ENCODE data around the gene KRTAP5-6. TPM values are rescaled to one million over a fixed set of nuclear protein-coding genes. Genes with fewer than 3 reads are reported as not detected.

The KRTAP5-6 gene
- polyA plus RNA-seq, 1 donor (not counting 4 experiments of a cell fraction or from before 2014, with no cell fraction given) = not detected

DNA sequence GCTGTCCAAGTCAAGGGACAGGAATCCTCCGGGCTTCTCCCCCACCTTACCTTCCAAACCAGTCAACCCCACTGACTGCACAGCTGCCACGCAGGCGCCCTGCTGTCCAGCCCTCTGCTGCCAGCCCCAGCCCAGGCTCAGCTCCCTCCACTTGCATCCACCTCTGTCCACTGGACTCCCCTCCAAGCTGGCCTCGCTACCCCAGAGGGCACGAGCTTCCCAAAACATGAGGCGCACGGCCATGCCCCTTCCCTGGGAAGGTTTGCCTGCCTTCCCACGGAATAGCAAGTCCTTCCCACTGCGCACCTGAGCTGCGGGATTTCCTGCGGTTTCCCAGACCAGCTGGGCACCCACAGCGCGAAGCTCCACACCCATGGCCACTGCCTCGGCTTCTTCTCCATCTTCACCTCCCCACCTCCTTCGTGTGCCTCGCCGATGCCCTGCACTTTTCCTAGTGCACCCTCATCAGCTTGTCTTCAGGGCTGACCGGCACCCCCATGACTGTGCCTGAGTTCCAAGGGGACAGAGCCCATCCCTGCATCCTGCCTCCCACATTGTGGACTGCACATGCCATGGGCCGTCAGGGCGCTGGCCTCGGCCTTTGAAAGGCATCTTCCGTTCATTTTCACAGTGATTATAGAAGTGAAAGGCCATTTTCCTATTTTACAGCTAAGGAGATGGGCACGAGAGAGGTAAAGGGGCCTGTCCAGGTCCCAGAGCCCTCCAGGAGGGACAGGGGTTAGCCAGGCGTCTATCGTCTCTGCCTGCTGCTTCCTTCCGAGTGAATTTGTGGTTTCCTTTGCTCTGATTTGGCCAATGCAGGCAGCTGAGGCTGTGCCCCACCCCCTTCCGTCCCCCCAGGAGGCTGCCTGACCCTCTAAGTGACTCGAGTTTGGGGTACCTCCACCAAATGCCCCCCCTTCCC, 37.0 kb downstream of the KRTAP5-6 start:
- no peak overlapping the region for H3K4me3 ChIP-seq (ENCODE audit: control insufficient read depth in 2 of 3, extremely low read depth in 1 of 3, insufficient read depth in 2 of 3, low read depth in 1 of 3, low read length in 3 of 3)
- no peak overlapping the region for H3K9ac ChIP-seq (ENCODE audit: control insufficient read depth, extremely low read depth, insufficient read depth, low read length)
- TF ChIP-seq EZH2 (IDR thresholded peaks at IDR 0.05; ENCODE audit: low read length) = no peak
- TF ChIP-seq, protein P1, sequence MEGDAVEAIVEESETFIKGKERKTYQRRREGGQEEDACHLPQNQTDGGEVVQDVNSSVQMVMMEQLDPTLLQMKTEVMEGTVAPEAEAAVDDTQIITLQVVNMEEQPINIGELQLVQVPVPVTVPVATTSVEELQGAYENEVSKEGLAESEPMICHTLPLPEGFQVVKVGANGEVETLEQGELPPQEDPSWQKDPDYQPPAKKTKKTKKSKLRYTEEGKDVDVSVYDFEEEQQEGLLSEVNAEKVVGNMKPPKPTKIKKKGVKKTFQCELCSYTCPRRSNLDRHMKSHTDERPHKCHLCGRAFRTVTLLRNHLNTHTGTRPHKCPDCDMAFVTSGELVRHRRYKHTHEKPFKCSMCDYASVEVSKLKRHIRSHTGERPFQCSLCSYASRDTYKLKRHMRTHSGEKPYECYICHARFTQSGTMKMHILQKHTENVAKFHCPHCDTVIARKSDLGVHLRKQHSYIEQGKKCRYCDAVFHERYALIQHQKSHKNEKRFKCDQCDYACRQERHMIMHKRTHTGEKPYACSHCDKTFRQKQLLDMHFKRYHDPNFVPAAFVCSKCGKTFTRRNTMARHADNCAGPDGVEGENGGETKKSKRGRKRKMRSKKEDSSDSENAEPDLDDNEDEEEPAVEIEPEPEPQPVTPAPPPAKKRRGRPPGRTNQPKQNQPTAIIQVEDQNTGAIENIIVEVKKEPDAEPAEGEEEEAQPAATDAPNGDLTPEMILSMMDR (optimal IDR thresholded peaks at IDR 0.05 in 1 of 3, IDR thresholded peaks at IDR 0.05 in 1 of 3, conservative IDR thresholded peaks at IDR 0.05 in 1 of 3; ENCODE audit: extremely low read depth in 1 of 3, insufficient read depth in 2 of 3, low read length in 3 of 3) = no peak
- no peaks in the 10 kb centered on the region for H3K9me1 ChIP-seq (ENCODE audit: control insufficient read depth, extremely low read depth, insufficient read depth, low read length)
- H3K27me3 ChIP-seq (ENCODE audit: control insufficient read depth, extremely low read depth, insufficient read depth, low read length) = peaks cover 51% of the 10 kb centered on the region
- H2AFZ ChIP-seq (ENCODE audit: control insufficient read depth, low read length) = no peak overlapping the region
- H3K27ac ChIP-seq (ENCODE audit: control insufficient read depth, insufficient read depth, low read length) = no peak overlapping the region
- no peak for DNase-seq (ENCODE audit: low read depth, low spot score)
- dilution Hi-C loops (cut with MboI; ENCODE audit: extremely low pct_ligation_motif_present, low sequenced_read_pairs) = no loop called here
- H3K9me3 ChIP-seq (ENCODE audit: control insufficient read depth, low read depth, low read length) = peaks cover 8% of the 10 kb centered on the region
- no peaks in the 10 kb centered on the region for H3K79me2 ChIP-seq (ENCODE audit: control insufficient read depth, insufficient read depth, low read length)
- FAIRE-seq = no peak
- no peaks in the 10 kb centered on the region for H4K20me1 ChIP-seq (ENCODE audit: control insufficient read depth, extremely low read depth, insufficient read depth, low read length)
- no peaks in the 10 kb centered on the region for H3K4me1 ChIP-seq (ENCODE audit: control insufficient read depth, extremely low read depth, insufficient read depth, low read length)
- no peaks in the 10 kb centered on the region for H3K36me3 ChIP-seq (ENCODE audit: control insufficient read depth in 2 of 2, extremely low read depth in 1 of 2, insufficient read depth in 2 of 2, low read length in 2 of 2)
- H3K4me2 ChIP-seq (ENCODE audit: control insufficient read depth, extremely low read depth, insufficient read depth, low read depth, low read length) = no peak overlapping the region

DNA sequence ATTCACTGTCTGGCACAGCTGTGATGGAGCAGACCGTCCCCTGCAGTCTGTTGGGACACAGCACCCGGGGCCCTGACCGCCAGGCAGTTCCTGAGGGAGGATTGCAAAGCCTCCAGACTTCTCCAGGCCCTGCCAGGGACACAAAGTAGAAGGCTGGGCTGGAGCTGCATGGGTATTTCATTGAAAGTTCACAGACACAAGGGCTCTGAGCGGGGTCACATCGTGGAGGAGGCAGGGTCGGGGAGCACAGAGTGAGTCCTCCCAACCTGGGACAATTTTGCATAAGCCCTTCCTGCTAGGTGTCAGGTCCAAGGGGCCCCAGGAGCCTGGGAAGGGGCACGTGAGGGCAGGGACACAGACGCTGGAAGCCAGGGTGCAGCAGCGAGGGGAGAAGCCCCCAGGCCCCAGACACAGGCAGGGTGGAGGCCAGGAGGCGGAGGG, 37.7 kb downstream of the KRTAP5-6 start:
- Histone ChIP-seq H3K27ac (ENCODE audit: control insufficient read depth, insufficient read depth, low read length) (no peak overlapping the region), H3K27me3 (ENCODE audit: control insufficient read depth, extremely low read depth, insufficient read depth, low read length) (peaks cover 49% of the 10 kb centered on the region), H3K9ac (ENCODE audit: control insufficient read depth, extremely low read depth, insufficient read depth, low read length) (no peak overlapping the region), H3K36me3 (ENCODE audit: control insufficient read depth in 2 of 2, extremely low read depth in 1 of 2, insufficient read depth in 2 of 2, low read length in 2 of 2) (no peaks in the 10 kb centered on the region), H3K9me3 (ENCODE audit: control insufficient read depth, low read depth, low read length) (peaks cover 8% of the 10 kb centered on the region), H3K79me2 (ENCODE audit: control insufficient read depth, insufficient read depth, low read length) (no peaks in the 10 kb centered on the region), H2AFZ (ENCODE audit: control insufficient read depth, low read length) (no peak overlapping the region), H3K4me3 (ENCODE audit: control insufficient read depth in 2 of 3, extremely low read depth in 1 of 3, insufficient read depth in 2 of 3, low read depth in 1 of 3, low read length in 3 of 3) (no peak overlapping the region), H3K4me1 (ENCODE audit: control insufficient read depth, extremely low read depth, insufficient read depth, low read length) (no peaks in the 10 kb centered on the region), H3K9me1 (ENCODE audit: control insufficient read depth, extremely low read depth, insufficient read depth, low read length) (no peaks in the 10 kb centered on the region), H3K4me2 (ENCODE audit: control insufficient read depth, extremely low read depth, insufficient read depth, low read depth, low read length) (no peak overlapping the region), H4K20me1 (ENCODE audit: control insufficient read depth, extremely low read depth, insufficient read depth, low read length) (no peaks in the 10 kb centered on the region)
- TF ChIP-seq EZH2 (IDR thresholded peaks at IDR 0.05; ENCODE audit: low read length) = no peak
- TF ChIP-seq, protein P1 (optimal IDR thresholded peaks at IDR 0.05 in 1 of 3, IDR thresholded peaks at IDR 0.05 in 1 of 3, conservative IDR thresholded peaks at IDR 0.05 in 1 of 3; ENCODE audit: extremely low read depth in 1 of 3, insufficient read depth in 2 of 3, low read length in 3 of 3) = no peak
- DNase-seq (ENCODE audit: low read depth, low spot score) (no peak), FAIRE-seq (no peak)
- dilution Hi-C loops (cut with MboI; ENCODE audit: extremely low pct_ligation_motif_present, low sequenced_read_pairs) = no loop called here
